GM23338 (cell line): ENCODE data around the gene NEK7. TPM values are rescaled to one million over a fixed set of nuclear protein-coding genes. Genes with fewer than 3 reads are reported as not detected.

Experiments
- ATAC-seq: fragments of 200-7000 bp; cut with Tn5 transposase; 3 replicates; pipeline ENCODE4 v1.9.1; 2020
- DNase-seq: peaks from one replicate; pipeline ENCODE4 v3.0.0-alpha.2; 2015; ENCODE audit warnings: low spot score
- H2AFZ ChIP-seq: fragments of 200-600 bp; sonication (generic); 2 replicates; pipeline ENCODE4 v1.8.0; 2016; ENCODE audit warnings: antibody characterized with exemption, mild to moderate bottlenecking, moderate library complexity
- H3F3A ChIP-seq: fragments of 200-600 bp; sonication (generic); replicated peaks from 2 replicates; pipeline ENCODE4 v1.8.0; 2017; ENCODE audit warnings: antibody characterized with exemption, mixed run types, low read depth
- H3K27ac ChIP-seq: fragments of 200-600 bp; sonication (generic); 2 replicates; pipeline ENCODE4 v1.6.1; 2016; ENCODE audit warnings: low read depth
- H3K27me3 ChIP-seq: fragments of 200-600 bp; sonication (generic); 2 replicates; pipeline ENCODE4 v1.8.0; 2016; ENCODE audit warnings: mild to moderate bottlenecking, mixed run types, moderate library complexity; ENCODE audit not compliant: insufficient read depth
- H3K36me3 ChIP-seq: fragments of 200-600 bp; sonication (generic); 2 replicates; pipeline ENCODE4 v1.8.0; 2016; ENCODE audit warnings: mild to moderate bottlenecking; ENCODE audit not compliant: insufficient read depth
- H3K4me1 ChIP-seq: fragments of 200-600 bp; sonication (generic); 2 replicates; pipeline ENCODE4 v1.8.0; 2016; ENCODE audit warnings: mild to moderate bottlenecking, moderate library complexity; ENCODE audit not compliant: insufficient read depth
- H3K4me2 ChIP-seq: fragments of 200-600 bp; sonication (generic); 2 replicates; pipeline ENCODE4 v1.7.1; 2017; ENCODE audit warnings: mixed run types
- H3K4me3 ChIP-seq: fragments of 200-600 bp; sonication (generic); 2 replicates; pipeline ENCODE4 v1.6.1; 2016; ENCODE audit warnings: mixed run types
- H3K79me2 ChIP-seq: fragments of 200-600 bp; sonication (generic); replicated peaks from 2 replicates; pipeline ENCODE4 v1.8.0; 2017; ENCODE audit warnings: mild to moderate bottlenecking; ENCODE audit not compliant: insufficient read depth
- H3K9me2 ChIP-seq: fragments of 200-600 bp; sonication (generic); 2 replicates; pipeline ENCODE4 v1.8.0; 2017; ENCODE audit not compliant: insufficient read depth
- H4K20me1 ChIP-seq: fragments of 200-600 bp; sonication (generic); replicated peaks from 2 replicates; pipeline ENCODE4 v1.8.0; 2017; ENCODE audit warnings: mild to moderate bottlenecking; ENCODE audit not compliant: insufficient read depth
- H3K27ac Mint-ChIP-seq: 2 replicates; pipeline ENCODE4 v1.8.0; 2020; ENCODE audit warnings: inconsistent platforms, mild to moderate bottlenecking, moderate library complexity, mixed read lengths
- H3K27me3 Mint-ChIP-seq: 3 replicates; pipeline ENCODE4 v1.8.0; 2022; ENCODE audit warnings: low read depth, mild to moderate bottlenecking, moderate library complexity, mixed read lengths, inconsistent platforms; ENCODE audit not compliant: insufficient read depth, poor library complexity
- H3K36me3 Mint-ChIP-seq: 3 replicates; pipeline ENCODE4 v1.8.0; 2021; ENCODE audit warnings: low read depth, mild to moderate bottlenecking, inconsistent platforms, moderate library complexity, mixed read lengths
- H3K4me1 Mint-ChIP-seq: 3 replicates; pipeline ENCODE4 v1.8.0; 2020; ENCODE audit warnings: mild to moderate bottlenecking, inconsistent platforms, mixed read lengths
- H3K4me3 Mint-ChIP-seq: 3 replicates; pipeline ENCODE4 v1.8.0; 2021; ENCODE audit warnings: moderate library complexity, mild to moderate bottlenecking, inconsistent platforms, mixed read lengths
- H3K9me3 Mint-ChIP-seq: 3 replicates; pipeline ENCODE4 v1.8.0; 2020; ENCODE audit warnings: moderate library complexity, mild to moderate bottlenecking, inconsistent platforms, mixed read lengths
- ETS1 ChIP-seq: IDR thresholded peaks from 2 replicates; pipeline ENCODE4 v1.6.1; 2016; ENCODE audit warnings: antibody characterized with exemption
- EZH2phosphoT487 ChIP-seq: fragments of 200-600 bp; sonication (generic); IDR thresholded peaks from one replicate; pipeline ENCODE4 v1.8.1; 2018; ENCODE audit warnings: antibody characterized with exemption; ENCODE audit not compliant: unreplicated experiment
- JUNB ChIP-seq: IDR thresholded peaks from one replicate; pipeline ENCODE4 v1.6.1; 2016; ENCODE audit warnings: antibody characterized with exemption; ENCODE audit not compliant: unreplicated experiment
- NANOG ChIP-seq: IDR thresholded peaks from 2 replicates; pipeline ENCODE4 v1.6.1; 2016; ENCODE audit warnings: antibody characterized with exemption, borderline replicate concordance
- ZNF114 ChIP-seq: fragments of 250-450 bp; sonication (Bioruptor Pico); IDR thresholded peaks from 2 replicates; pipeline ENCODE4 v1.5.0; 2020; ENCODE audit warnings: mild to moderate bottlenecking, moderate library complexity
- ZNF331 ChIP-seq: fragments of 250-450 bp; sonication (Bioruptor Pico); IDR thresholded peaks from 2 replicates; pipeline ENCODE4 v1.5.0; 2020; ENCODE audit warnings: low read depth, mild to moderate bottlenecking, moderate library complexity
- ZNF462 ChIP-seq: fragments of 250-450 bp; sonication (Bioruptor Pico); IDR thresholded peaks from 2 replicates; pipeline ENCODE4 v1.5.0; 2020; ENCODE audit warnings: mild to moderate bottlenecking, moderate library complexity
- polyA plus RNA-seq: library from polyadenylated mRNA; unstranded; fragments of >200 nt; fragmentation: Nextera tagmentation; extraction: Ambion mirVana; gene quantifications from 2 replicates; pipeline ENCODE4 v1.2.1, GENCODE V29; 2016
- total RNA-seq: library from RNA; depleted of rRNA; stranded (reverse); fragments of >200 nt; shearing (Covaris generic); gene quantifications from 2 replicates; pipeline ENCODE4 v1.2.3, GENCODE V29; 2014

NEK7 gene
- total and polyA plus RNA-seq, 2 experiments from 2014 or later = 4.8 to 15.3 TPM

- no peaks in the 10 kb centered on the region for H3K27me3 ChIP-seq
- Mint-ChIP-seq H3K27me3 (no peaks in the 10 kb centered on the region), H3K4me1 (peaks cover 41% of the 10 kb centered on the region), H3K27ac (peak overlapping the region; percentile 15; the same call in 1 of the 2 replicates), H3K36me3 (no peaks in the 10 kb centered on the region), H3K4me3 (no peak overlapping the region), H3K9me3 (no peaks in the 10 kb centered on the region)
- no peak overlapping the region for H3K27ac ChIP-seq
- no peaks in the 10 kb centered on the region for H3K9me2 ChIP-seq
- TF ChIP-seq EZH2phosphoT487 = no peak
- no peak for TF ChIP-seq NANOG
- no peak for TF ChIP-seq JUNB
- no peak for TF ChIP-seq ZNF114 (CRISPR knock-in tag)
- no peak for TF ChIP-seq ZNF331 (CRISPR knock-in tag)
- TF ChIP-seq ETS1 = no peak
- TF ChIP-seq ZNF462 (CRISPR knock-in tag) = no peak
- DNase-seq (no peak), ATAC-seq (no peak)
- H3K79me2 ChIP-seq = peaks cover 100% of the 10 kb centered on the region
- peaks cover 14% of the 10 kb centered on the region for H3K4me1 ChIP-seq
- no peaks in the 10 kb centered on the region for H4K20me1 ChIP-seq
- H3K4me3 ChIP-seq = no peak overlapping the region
- H2AFZ ChIP-seq = no peak overlapping the region
- no peaks in the 10 kb centered on the region for H3F3A ChIP-seq
- no peaks in the 10 kb centered on the region for H3K36me3 ChIP-seq
- no peak overlapping the region for H3K4me2 ChIP-seq
These were observed 12.9 kb downstream of the NEK7 start for GRCh38 chr1:198169672-198170071.
